KG1 (cell line): ENCODE measurements around the gene GOLGB1.

Source experiments
- DNase-seq: peaks from one replicate; lab custom pipeline; 2025; lab: John Stamatoyannopoulos, UW

GOLGB1 gene

GRCh38 chr3:121637922-121638321 lies 111.6 kb downstream of the GOLGB1 start:
- no peak for DNase-seq

- no peak for DNase-seq
Observed at GRCh38 chr3:121630355-121630754, 119.2 kb downstream of the GOLGB1 start.

GRCh38 chr3:121629601-121630000 lies 119.9 kb downstream of the GOLGB1 start:
- no peak for DNase-seq

- DNase-seq, result no peak
Observed at GRCh38 chr3:121627622-121628021, 121.9 kb downstream of the GOLGB1 start.

GRCh38 chr3:121627211-121627610 lies 122.3 kb downstream of the GOLGB1 start:
- DNase-seq, result no peak

- DNase-seq, result no peak
Observed at GRCh38 chr3:121626495-121626894, 123.0 kb downstream of the GOLGB1 start.

GRCh38 chr3:121624147-121624899 lies 125.2 kb downstream of the GOLGB1 start:
- DNase-seq, result no peak

- no peak for DNase-seq
Observed at GRCh38 chr3:121621491-121621890, 128.1 kb downstream of the GOLGB1 start.

- DNase-seq, result no peak
Observed at GRCh38 chr3:121619691-121620090, 129.8 kb downstream of the GOLGB1 start.
